ENCODE data around the gene TCL1A. TPM values are rescaled to one million over a fixed set of nuclear protein-coding genes. Genes with fewer than 3 reads are reported as not detected.

Gene TCL1A
- total and polyA plus RNA-seq, 9 of the 15 experiments (the other 6 are each of a cell fraction or from before 2014, with no cell fraction given): 0.10 to 0.11 TPM; not detected in 7

GRCh38 chr14:95664066-95664465 lies 49.9 kb downstream of the TCL1A start:
- ATAC-seq (no peak), DNase-seq (ENCODE audit: extremely low read depth in 1 of 4, low spot score in 3 of 4) (no peak), FAIRE-seq (no peak)
- TF ChIP-seq HMBOX1 (IDR thresholded peaks at IDR 0.05) (no peak), LCOR (CRISPR knock-in tag; IDR thresholded peaks at IDR 0.05) (no peak)
- TF ChIP-seq, protein P1, sequence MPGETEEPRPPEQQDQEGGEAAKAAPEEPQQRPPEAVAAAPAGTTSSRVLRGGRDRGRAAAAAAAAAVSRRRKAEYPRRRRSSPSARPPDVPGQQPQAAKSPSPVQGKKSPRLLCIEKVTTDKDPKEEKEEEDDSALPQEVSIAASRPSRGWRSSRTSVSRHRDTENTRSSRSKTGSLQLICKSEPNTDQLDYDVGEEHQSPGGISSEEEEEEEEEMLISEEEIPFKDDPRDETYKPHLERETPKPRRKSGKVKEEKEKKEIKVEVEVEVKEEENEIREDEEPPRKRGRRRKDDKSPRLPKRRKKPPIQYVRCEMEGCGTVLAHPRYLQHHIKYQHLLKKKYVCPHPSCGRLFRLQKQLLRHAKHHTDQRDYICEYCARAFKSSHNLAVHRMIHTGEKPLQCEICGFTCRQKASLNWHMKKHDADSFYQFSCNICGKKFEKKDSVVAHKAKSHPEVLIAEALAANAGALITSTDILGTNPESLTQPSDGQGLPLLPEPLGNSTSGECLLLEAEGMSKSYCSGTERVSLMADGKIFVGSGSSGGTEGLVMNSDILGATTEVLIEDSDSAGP (CRISPR knock-in tag; IDR thresholded peaks at IDR 0.05): no peak
- intact Hi-C loops (cut with micrococcal nuclease): no loop called here
- no peak overlapping the region for H3K4me2 ChIP-seq (ENCODE audit: insufficient read depth, low read length)
- H3K9me3 ChIP-seq (replicated peaks; ENCODE audit: control insufficient read depth, insufficient read depth, low read depth, low read length): no peaks in the 10 kb centered on the region
- H3K9ac ChIP-seq (ENCODE audit: insufficient read depth in 1 of 2, low read depth in 2 of 2, low read length in 2 of 2): no peak overlapping the region
- no peak overlapping the region for H2AFZ ChIP-seq (ENCODE audit: low read depth, low read length)
- no peaks in the 10 kb centered on the region for H3K36me3 ChIP-seq (ENCODE audit: control insufficient read depth, insufficient read depth, low read length)
- H3K27me3 ChIP-seq (ENCODE audit: control insufficient read depth in 2 of 2, insufficient read depth in 2 of 2, low read length in 2 of 2): peaks cover 0 to 18% of the 10 kb centered on the region in 2 experiments; a peak in 2 of 5 replicates
- no peak overlapping the region for H3K27ac ChIP-seq (ENCODE audit: extremely low read depth, low read depth, low read length)
- no peaks in the 10 kb centered on the region; the same call in 1 of the 2 replicates for H4K20me1 ChIP-seq (replicated peaks; ENCODE audit: control insufficient read depth, insufficient read depth, low read length)
- H3K4me1 ChIP-seq (replicated peaks in 1 of 2; ENCODE audit: control insufficient read depth in 2 of 2, insufficient read depth in 2 of 2, low read length in 2 of 2): peaks cover 0 to 3% of the 10 kb centered on the region in 2 experiments; a peak in 2 of 5 replicates
- in situ Hi-C loops (cut with MboI): no loop called here
- BruUV-seq (replicated peaks): no TSS peak
- ChIA-PET POLR2A (no interaction called here), CTCF (ENCODE audit: low intra/inter-chr PET ratio) (no interaction called here)
- H3K9me1 ChIP-seq (ENCODE audit: control insufficient read depth, insufficient read depth, low read length): no peaks in the 10 kb centered on the region
- no peaks in the 10 kb centered on the region for H3K79me2 ChIP-seq (ENCODE audit: control insufficient read depth, insufficient read depth, low read length)
- WGBS (ENCODE audit: insufficient coverage, low coverage, missing lambda C conversion rate): 6% methylated on average over 2 of the region's 3 CpGs
- H3K4me3 ChIP-seq: no peak overlapping the region
